GM21717 (cell line): ENCODE results near the gene PHLPP1.

Experiments used
- ATAC-seq: cut with Tn5 transposase; IDR thresholded peaks from one replicate; pipeline ENCODE4 v1.9.1; 2021; ENCODE audit warnings: mild to moderate bottlenecking, moderate library complexity; ENCODE audit not compliant: unreplicated experiment

PHLPP1 gene

GRCh38 chr18:62975785-62976184 is 260.4 kb downstream of the PHLPP1 start:
- no peak for ATAC-seq

GRCh38 chr18:62976227-62976626 is 260.9 kb downstream of the PHLPP1 start:
- no peak for ATAC-seq

GRCh38 chr18:62977512-62977911 is 262.2 kb downstream of the PHLPP1 start:
- ATAC-seq = no peak

- no peak for ATAC-seq
These were observed 263.1 kb downstream of the PHLPP1 start for GRCh38 chr18:62978251-62979049.

DNA sequence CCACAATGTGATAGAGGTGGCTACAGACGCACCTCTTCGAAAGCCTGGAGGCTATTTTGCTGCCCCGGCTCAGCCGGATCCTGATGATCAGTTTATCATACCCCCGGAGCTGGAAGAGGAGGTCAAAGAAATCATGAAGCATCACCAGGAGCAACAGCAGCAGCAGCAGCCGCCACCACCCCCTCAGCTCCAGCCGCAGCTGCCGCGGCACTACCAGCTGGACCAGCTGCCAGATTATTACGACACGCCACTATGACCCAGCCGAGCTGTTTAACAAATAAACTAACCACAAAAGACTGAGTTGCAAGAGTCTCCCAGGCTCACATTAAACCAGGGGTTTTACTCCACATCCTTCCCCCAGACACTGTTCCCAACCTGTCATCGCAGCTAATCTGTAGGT is 263.8 kb downstream of the PHLPP1 start:
- ATAC-seq = no peak

DNA sequence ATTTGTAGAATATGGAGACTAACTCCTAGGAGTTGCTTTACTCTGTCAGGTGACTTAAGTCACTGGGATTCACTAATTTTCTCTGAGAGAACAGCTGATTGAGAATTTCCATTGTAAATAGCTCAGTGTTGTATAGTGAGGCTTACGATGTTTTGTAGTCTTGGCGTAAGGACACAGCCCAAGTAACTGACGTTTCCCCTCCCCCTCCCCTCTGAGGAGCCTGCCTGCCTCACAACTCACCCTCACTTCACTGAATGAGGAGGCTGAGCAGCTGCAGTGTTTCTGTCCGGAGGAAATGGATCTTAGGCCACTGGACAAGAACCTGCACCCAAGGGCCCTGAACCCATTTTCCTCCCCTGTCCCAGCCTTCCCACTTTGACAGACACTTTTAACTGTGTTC is 264.6 kb downstream of the PHLPP1 start:
- ATAC-seq = no peak

DNA sequence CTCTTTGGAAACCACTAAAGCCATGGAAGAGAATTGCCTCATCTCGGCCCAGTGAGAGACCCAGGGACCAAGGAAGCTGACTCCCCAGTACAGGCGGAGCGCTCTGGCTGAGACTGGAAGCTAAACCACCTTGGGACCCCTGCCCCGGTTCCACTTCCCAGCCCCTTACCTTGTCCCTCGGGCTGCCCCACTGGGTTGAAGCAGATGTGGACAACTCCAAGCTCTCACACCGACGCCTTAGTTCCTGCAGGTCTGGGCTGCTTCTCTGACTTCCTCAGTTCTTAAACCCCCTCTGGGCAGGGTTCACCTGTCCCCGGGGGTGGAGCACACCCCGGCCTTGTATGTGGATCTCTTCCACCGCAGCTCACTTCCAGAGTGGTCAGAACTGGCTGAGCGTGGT is 266.2 kb downstream of the PHLPP1 start:
- no peak for ATAC-seq

- ATAC-seq = no peak
These were observed 267.4 kb downstream of the PHLPP1 start for GRCh38 chr18:62982600-62983251.

- ATAC-seq = no peak
These were observed 269.4 kb downstream of the PHLPP1 start for GRCh38 chr18:62984656-62985315.

GRCh38 chr18:62986490-62986889 is 271.1 kb downstream of the PHLPP1 start:
- ATAC-seq = no peak

- no peak for ATAC-seq
These were observed 271.9 kb downstream of the PHLPP1 start for GRCh38 chr18:62987055-62987830.

GRCh38 chr18:62987859-62988258 is 272.5 kb downstream of the PHLPP1 start:
- ATAC-seq = no peak

DNA sequence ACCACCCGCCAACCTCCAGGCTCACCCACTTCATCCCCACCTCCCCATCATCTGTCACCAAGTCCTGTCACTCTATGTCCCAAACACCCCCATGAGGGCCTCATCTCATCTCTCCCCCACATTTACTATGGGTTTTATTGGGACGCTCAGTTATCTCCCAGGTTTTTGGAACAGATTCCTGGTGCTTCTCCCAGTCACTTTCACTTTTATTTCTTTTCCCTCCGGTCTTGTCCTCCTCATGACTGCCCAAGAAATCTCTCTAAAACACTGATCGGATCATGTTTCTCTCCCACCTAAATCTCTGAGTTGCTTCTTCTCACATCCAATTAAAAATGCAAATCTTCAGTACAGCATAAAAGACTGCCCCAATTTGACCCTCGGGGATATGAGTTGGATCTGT is 273.1 kb downstream of the PHLPP1 start:
- no peak for ATAC-seq

- no peak for ATAC-seq
These were observed 273.9 kb downstream of the PHLPP1 start for GRCh38 chr18:62989195-62989594.

DNA sequence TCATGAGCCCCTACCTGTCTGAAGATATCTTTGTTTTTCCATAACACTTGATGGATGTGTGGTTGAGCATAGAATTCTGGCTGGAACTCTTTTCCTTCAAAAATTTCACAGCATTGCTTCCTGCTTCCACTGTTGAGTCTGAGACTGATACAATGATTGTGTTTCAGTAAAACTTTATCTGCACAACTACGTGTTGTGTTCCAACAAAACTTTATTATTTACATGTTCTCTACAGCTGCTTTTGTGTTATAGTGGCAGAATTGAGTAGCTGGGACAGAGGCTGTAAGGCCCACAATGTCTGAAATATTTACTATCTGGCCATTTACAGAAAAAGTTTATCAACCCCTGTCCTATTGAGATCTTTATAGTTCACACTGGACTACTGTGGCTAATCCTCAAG is 275.3 kb downstream of the PHLPP1 start:
- no peak for ATAC-seq

DNA sequence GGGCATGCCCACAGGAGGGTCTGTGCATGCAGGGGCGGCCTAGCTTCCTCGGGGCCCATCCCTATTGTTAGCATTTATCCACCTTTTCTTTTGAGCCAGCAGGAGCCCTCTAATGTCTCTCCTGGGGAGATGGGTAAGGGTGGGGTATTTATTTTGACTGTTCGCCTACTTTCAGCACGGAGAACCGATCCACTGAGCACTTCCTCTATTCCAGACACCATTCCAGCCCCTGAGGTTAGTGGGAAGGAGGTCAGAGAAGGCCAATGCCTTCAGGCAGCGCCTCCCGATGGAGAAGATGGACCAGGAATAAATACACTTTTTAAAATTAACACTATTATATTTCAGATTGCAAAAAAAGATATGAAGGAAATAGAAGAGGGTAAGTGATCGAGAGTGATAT is 276.0 kb downstream of the PHLPP1 start:
- ATAC-seq = no peak

- ATAC-seq = no peak
These were observed 276.6 kb downstream of the PHLPP1 start for GRCh38 chr18:62991959-62992358.

DNA sequence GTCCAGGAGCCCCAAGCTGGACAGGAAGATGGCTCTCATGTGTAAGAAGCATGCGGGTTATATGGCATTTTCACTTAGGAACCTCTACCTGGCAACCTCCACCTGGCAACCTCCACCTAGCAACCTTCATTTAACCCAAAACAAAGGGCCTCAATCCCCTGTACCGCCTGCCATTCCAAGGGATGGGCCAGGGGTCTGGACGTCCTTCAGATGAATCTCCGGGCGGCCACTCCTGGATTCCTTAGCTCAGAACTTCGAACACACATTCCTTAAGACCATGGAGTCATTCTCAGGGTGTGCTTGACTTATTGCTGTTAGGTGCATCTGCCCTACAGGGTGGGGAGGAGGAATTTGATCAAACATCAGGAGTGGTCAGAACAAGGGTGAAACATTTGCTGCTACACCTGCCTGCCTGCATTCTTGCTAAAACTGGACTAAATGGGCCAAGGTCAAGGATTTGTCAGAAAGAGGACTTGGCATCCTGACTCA is 277.6 kb downstream of the PHLPP1 start:
- ATAC-seq = no peak

GRCh38 chr18:62996566-62996965 is 281.2 kb downstream of the PHLPP1 start:
- ATAC-seq = no peak

DNA sequence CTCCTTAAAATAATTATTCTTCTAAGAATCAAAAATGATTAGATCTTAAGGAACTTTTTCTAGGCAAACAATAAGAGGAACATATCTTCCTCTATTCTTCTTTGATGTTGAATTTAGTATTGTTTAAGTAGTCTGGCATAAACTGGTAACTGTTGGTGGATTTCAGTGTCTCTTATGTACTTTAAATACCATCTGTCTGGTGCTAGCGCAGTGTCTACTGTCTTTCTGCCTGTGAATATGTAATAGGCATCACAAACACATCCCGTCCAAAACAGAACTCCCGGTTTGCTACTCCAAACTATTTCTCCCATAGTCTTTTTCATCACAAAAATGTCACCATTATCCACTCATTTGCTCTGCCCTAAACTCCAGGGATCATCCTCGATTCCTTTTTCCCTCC is 281.7 kb downstream of the PHLPP1 start:
- no peak for ATAC-seq

DNA sequence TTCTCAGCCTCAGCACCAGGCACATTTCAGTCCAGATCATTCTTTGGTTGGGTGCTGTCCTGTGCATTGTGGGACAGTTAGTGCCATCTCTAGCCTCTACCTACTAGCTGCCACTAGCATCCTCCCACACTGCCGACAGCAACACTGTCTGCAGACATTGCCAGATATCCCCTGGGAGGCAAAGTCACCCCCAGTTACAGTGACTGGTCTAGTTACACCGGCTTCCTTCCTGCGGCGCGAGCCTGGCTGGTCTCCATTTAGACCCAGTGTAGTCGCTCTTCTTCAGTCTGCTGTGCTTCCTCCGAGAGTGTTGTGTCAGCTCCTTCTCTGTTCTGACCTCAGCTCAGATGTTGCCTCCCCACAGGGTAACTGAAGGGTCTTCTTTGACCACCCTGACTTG is 283.1 kb downstream of the PHLPP1 start:
- no peak for ATAC-seq
